ENCODE data around the gene KTI12.

- no peak for TF ChIP-seq CTCF (IDR thresholded peaks at IDR 0.05; ENCODE audit: low read depth, low read length, missing input control)
- TF ChIP-seq TAF1 (conservative IDR thresholded peaks at IDR 0.05) = no peak
- TF ChIP-seq RXRA (IDR thresholded peaks at IDR 0.05) = no peak
- TF ChIP-seq GABPA (IDR thresholded peaks at IDR 0.05 in 1 of 2, conservative IDR thresholded peaks at IDR 0.05 in 1 of 2) = no peak
- TF ChIP-seq REST (IDR thresholded peaks at IDR 0.05) = no peak
- no peak for TF ChIP-seq MAX (IDR thresholded peaks at IDR 0.05)
- TF ChIP-seq SP1 (IDR thresholded peaks at IDR 0.05) = no peak
- no peak for TF ChIP-seq NR2F2 (IDR thresholded peaks at IDR 0.05)
- no peak for TF ChIP-seq HNF4A (conservative IDR thresholded peaks at IDR 0.05)
- no peak for TF ChIP-seq YY1 (IDR thresholded peaks at IDR 0.05)
- TF ChIP-seq RAD21 (IDR thresholded peaks at IDR 0.05) = no peak
- no peak for TF ChIP-seq ZBTB33 (IDR thresholded peaks at IDR 0.05)
- TF ChIP-seq JUND (IDR thresholded peaks at IDR 0.05) = no peak
Observed at GRCh38 chr1:52054496-52055065, 21.0 kb upstream of the KTI12 start.

Measured in liver (tissue), 3 donors.